Erythroblast (primary cell): ENCODE results near the gene SHFL.

Experiments used
- DNase-seq, 2 experiments: peaks; one replicate each; lab custom pipeline; 2025; lab: John Stamatoyannopoulos, UW
- GATA1 ChIP-seq: IDR thresholded peaks from 2 replicates; pipeline ENCODE4 v1.6.1; 2011; ENCODE audit warnings: low read depth, mild to moderate bottlenecking, control low read depth, low read length, moderate library complexity
- POLR2A ChIP-seq: IDR thresholded peaks from 2 replicates; pipeline ENCODE4 v1.6.1; 2011; ENCODE audit warnings: mild to moderate bottlenecking, low read length

The SHFL gene

GRCh38 chr19:10116866-10117616 lies 30.9 kb downstream of the SHFL start:
- DNase-seq: no peak
- TF ChIP-seq POLR2A (no peak), GATA1 (no peak)

GRCh38 chr19:10118960-10119359 lies 32.8 kb downstream of the SHFL start:
- TF ChIP-seq GATA1: no peak
- TF ChIP-seq POLR2A: no peak
- peak in 1 of 2 experiments; percentile 44 for DNase-seq

DNA sequence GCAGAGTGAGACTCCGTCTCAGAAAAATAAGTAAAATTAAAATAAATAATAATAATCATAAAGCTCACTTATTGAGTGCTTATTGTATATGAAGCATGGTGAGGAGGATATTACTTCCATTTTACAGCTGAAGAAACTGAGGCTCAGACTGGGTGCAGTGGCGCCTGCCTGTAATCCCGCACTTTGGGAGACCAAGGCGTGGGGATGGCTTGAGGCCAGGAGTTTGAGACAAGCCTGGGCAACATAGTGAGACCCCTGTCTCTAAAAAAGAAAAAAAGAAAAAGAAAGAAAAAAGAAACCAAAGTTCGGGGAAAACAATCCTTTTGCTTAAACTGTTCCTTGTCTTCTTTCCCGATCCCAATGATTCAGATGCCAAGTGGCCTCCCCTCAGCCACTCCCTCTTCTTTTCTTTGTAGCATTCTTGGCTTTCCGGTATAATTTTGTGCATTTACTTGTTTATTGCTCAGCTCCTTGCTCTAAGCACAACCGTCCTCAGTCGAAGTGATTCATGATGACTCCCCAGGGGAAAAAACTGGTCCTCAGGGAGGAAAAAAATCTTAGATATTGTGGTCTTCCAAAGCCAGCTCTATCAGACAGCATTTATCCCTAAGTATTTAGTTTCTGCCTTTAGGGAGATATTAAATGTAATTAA lies 34.5 kb downstream of the SHFL start:
- TF ChIP-seq GATA1 (no peak), POLR2A (no peak)
- no peak for DNase-seq

DNA sequence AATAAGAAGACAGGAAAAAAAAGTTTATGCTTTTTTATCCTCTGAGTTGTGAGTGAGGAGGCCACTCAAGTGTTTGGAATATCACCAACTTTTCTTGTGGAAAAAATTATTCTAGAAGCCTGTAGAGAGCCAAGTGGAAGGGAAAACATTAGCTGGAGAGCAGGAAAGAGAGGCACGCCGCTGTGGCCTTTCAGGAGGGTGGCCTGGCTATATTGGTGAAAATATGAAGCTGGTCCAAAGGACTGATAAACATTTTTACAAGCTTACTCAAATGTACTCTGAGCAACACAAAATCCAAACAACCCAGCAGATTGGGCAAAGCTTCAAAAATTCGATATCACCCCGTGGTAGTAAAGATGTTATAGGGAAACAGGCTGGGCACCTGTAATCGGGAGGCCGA lies 35.9 kb downstream of the SHFL start:
- DNase-seq: no peak
- no peak for TF ChIP-seq GATA1
- no peak for TF ChIP-seq POLR2A

DNA sequence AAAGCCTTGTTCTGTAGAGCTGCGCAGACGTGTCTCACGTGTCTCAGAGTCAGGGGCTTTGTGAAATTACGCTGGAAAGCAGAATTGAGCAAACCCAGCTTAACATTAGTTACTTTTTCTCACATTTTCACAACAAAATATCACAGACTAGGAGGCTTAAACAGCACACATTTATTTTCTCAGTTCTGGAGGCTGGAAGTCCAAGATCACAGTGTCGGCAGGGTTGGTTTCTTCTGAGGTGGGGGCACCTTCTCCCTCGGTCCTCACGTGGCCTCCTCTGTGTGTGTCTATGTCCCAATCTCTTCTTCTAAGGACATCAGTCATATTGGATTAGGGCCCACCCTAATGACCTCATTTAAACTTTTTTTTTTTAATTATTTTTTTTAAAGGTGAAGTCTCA lies 38.3 kb downstream of the SHFL start:
- no peak for DNase-seq
- no peak for TF ChIP-seq GATA1
- no peak for TF ChIP-seq POLR2A

DNA sequence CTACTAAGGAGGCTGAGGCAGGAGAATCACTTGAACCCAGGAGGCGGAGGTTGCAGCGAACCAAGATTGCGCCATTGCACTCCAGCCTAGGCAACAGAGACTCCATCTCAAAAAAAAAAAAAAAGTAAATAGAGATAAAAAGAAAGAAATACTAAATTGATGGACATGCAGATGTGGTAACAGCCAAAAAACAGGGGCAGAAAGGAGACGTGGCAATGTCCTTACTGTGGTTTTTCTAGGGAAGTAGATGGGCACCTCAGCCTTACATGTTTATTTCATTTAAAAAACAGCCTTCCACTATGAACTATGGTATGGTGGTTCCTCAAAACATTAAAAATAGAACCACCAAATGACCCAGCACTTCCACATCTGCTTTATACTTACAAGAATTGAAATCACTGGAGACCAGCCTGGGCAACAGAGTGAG lies 40.1 kb downstream of the SHFL start:
- TF ChIP-seq POLR2A (no peak), GATA1 (no peak)
- no peak for DNase-seq

- TF ChIP-seq GATA1 (no peak), POLR2A (no peak)
Measured at GRCh38 chr19:10132905-10133304, 46.8 kb downstream of the SHFL start.

DNA sequence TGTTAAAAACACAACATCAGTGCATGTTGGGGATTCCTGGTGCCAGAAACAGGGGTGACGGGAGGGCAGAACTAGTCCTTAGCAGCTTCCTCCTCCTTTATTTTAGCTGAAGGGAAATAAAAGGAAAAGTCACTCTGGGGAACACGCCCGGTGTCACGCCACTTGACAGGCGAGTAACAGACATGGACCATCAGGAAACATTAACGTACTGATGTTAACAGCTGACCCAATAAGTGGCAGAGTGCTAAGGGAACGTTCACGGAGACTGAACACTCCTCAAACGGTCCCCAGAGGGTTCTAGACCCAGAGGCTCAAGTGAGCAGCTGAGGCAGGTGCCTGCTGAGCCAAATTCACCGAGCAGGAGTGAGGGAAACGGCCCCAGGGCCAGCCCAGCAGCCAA lies 47.5 kb downstream of the SHFL start:
- TF ChIP-seq POLR2A (no peak), GATA1 (no peak)
- no peak for DNase-seq

More at GRCh38 chr19:10132905-10133304, 46.8 kb downstream of the SHFL start:
- no peak for DNase-seq

GRCh38 chr19:10134040-10134439 lies 47.9 kb downstream of the SHFL start:
- DNase-seq: no peak
- TF ChIP-seq POLR2A (no peak), GATA1 (no peak)

GRCh38 chr19:10135551-10136334 lies 49.6 kb downstream of the SHFL start:
- TF ChIP-seq GATA1 (no peak), POLR2A (no peak)
- DNase-seq: no peak

DNA sequence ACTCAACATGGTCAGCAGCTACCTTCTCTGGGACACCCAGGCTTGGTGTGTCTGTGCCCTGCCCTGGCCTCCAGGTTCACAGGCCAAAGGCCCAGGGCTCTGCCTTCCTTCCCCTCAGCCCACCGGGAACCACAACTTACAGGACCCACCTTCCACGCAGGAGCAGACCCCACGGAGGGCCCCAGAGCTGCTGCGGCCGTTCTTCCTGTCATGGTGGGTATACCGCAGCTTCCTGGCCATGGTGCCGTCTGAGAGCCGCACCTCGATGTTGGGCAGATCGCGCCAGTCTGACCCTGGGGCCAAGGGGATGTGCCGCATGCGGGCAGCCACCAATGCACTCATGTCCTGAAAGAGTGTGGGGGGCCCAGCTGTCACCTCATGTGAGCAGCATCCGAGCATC lies 50.8 kb downstream of the SHFL start:
- no peak for TF ChIP-seq POLR2A
- no peak for TF ChIP-seq GATA1
- DNase-seq: no peak

DNA sequence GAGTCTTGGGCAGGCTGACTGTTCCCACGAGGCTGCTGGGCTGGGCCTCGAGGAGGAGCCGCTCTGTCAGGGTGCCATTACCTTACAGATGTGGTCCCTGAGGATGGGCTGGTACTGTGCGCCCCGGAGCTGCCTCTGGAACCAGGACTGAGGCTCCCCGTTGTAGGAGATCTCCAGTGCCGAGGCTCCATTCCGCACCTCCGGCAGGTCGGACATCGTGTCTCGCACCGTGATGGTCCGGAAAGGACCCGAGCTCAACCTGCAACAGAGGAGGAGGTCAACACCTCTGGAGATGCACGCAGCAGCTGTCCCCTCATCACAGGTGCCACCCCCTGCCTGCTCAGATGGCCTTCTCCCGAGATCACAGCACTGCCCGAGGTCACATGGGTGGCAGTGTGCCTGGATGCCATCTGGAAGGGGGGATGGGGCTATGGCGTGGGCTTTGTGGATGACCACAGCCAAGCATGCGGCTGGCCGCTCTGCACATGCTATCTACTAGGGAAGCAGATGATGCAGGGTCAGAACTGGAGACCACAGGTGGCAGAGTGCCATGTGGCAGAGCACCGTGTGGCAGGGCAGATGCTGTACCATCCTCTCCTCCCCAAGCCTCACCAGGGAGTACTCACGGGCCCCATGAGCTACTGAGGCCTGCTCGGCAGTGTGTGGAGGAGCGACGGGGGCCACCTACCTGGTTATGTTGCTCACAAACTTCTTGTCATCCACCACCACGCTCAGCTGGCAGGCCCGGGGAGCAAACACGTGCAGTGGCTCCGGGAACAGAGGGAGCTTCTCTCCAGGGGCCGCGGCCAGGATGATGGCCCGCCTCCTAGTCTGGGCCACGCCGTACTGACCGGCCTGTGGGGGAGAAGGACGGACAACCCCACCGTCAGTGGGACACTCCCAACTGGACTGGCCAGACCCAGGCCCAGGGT lies 51.9 kb downstream of the SHFL start:
- TF ChIP-seq GATA1: no peak
- TF ChIP-seq POLR2A: no peak
- DNase-seq: no peak
